ENCODE results near the gene KHDC1L. TPM values are rescaled to one million over a fixed set of nuclear protein-coding genes. Genes with fewer than 3 reads are reported as not detected.

The KHDC1L gene
- polyA plus RNA-seq (2012; ENCODE audit: insufficient read length, low read depth) = not detected

GRCh38 chr6:73225396-73225795, at the start of gene KHDC1L:
TSS of gene KHDC1L (minus strand) at chr6:73225496. CDS start at chr6:73225408, 88 bp downstream.
- TF ChIP-seq POLR2AphosphoS5 (IDR thresholded peaks at IDR 0.05; ENCODE audit: low read depth, low read length) (no peak), TAF1 (IDR thresholded peaks at IDR 0.05; ENCODE audit: borderline replicate concordance, insufficient read depth, low read length) (no peak), SIN3A (IDR thresholded peaks at IDR 0.05; ENCODE audit: borderline replicate concordance, insufficient read depth, low read length) (no peak), REST (IDR thresholded peaks at IDR 0.05; ENCODE audit: insufficient read depth in 1 of 2, low read depth in 2 of 2, low read length in 2 of 2) (no peak), FOXP2 (optimal IDR thresholded peaks at IDR 0.05; ENCODE audit: borderline replicate concordance, extremely low read depth, extremely low read length, insufficient read depth) (no peak)

- TF ChIP-seq SIN3A (IDR thresholded peaks at IDR 0.05; ENCODE audit: borderline replicate concordance, insufficient read depth, low read length) = no peak
- no peak for TF ChIP-seq POLR2AphosphoS5 (IDR thresholded peaks at IDR 0.05; ENCODE audit: low read depth, low read length)
These were observed 39.1 kb upstream of the KHDC1L start for GRCh38 chr6:73264446-73264845.

GRCh38 chr6:73263570-73263909, 38.2 kb upstream of the KHDC1L start:
- no peak for TF ChIP-seq REST (IDR thresholded peaks at IDR 0.05; ENCODE audit: insufficient read depth in 1 of 2, low read depth in 2 of 2, low read length in 2 of 2)
- TF ChIP-seq SIN3A (IDR thresholded peaks at IDR 0.05; ENCODE audit: borderline replicate concordance, insufficient read depth, low read length) = no peak
- no peak for TF ChIP-seq TAF1 (IDR thresholded peaks at IDR 0.05; ENCODE audit: borderline replicate concordance, insufficient read depth, low read length)
- no peak for TF ChIP-seq FOXP2 (optimal IDR thresholded peaks at IDR 0.05; ENCODE audit: borderline replicate concordance, extremely low read depth, extremely low read length, insufficient read depth)
- no peak for TF ChIP-seq POLR2AphosphoS5 (IDR thresholded peaks at IDR 0.05; ENCODE audit: low read depth, low read length)

- no peak for TF ChIP-seq TAF1 (IDR thresholded peaks at IDR 0.05; ENCODE audit: borderline replicate concordance, insufficient read depth, low read length)
- no peak for TF ChIP-seq POLR2AphosphoS5 (IDR thresholded peaks at IDR 0.05; ENCODE audit: low read depth, low read length)
- peak; percentile 65 for TF ChIP-seq FOXP2 (optimal IDR thresholded peaks at IDR 0.05; ENCODE audit: borderline replicate concordance, extremely low read depth, extremely low read length, insufficient read depth)
- TF ChIP-seq REST (IDR thresholded peaks at IDR 0.05; ENCODE audit: insufficient read depth in 1 of 2, low read depth in 2 of 2, low read length in 2 of 2) = no peak
- no peak for TF ChIP-seq SIN3A (IDR thresholded peaks at IDR 0.05; ENCODE audit: borderline replicate concordance, insufficient read depth, low read length)
These were observed 37.6 kb upstream of the KHDC1L start, which contains the start of gene KHDC1 for GRCh38 chr6:73262671-73263569. TSS of gene KHDC1 (minus strand) at chr6:73263196. CDS start at chr6:73242517, 20,679 bp downstream.

GRCh38 chr6:73258721-73259120, 33.4 kb upstream of the KHDC1L start:
- TF ChIP-seq TAF1 (IDR thresholded peaks at IDR 0.05; ENCODE audit: borderline replicate concordance, insufficient read depth, low read length) = no peak
- TF ChIP-seq FOXP2 (optimal IDR thresholded peaks at IDR 0.05; ENCODE audit: borderline replicate concordance, extremely low read depth, extremely low read length, insufficient read depth) = no peak
- TF ChIP-seq REST (IDR thresholded peaks at IDR 0.05; ENCODE audit: insufficient read depth in 1 of 2, low read depth in 2 of 2, low read length in 2 of 2) = no peak
- TF ChIP-seq POLR2AphosphoS5 (IDR thresholded peaks at IDR 0.05; ENCODE audit: low read depth, low read length) = no peak
- no peak for TF ChIP-seq SIN3A (IDR thresholded peaks at IDR 0.05; ENCODE audit: borderline replicate concordance, insufficient read depth, low read length)
